ENCODE measurements around the gene NUFIP1. TPM values are rescaled to one million over a fixed set of nuclear protein-coding genes. Genes with fewer than 3 reads are reported as not detected.
A peak's percentile ranks its signal among the peaks of the same experiment; 100 is the strongest.

Gene NUFIP1
- total RNA-seq, 1 experiment from 2014 or later = 3.8 TPM

- no peak overlapping the region for H3K4me3 ChIP-seq
- no peak overlapping the region for H3K27ac ChIP-seq
- DNase-seq (ENCODE audit: low read depth in 1 of 2, low spot score in 2 of 2) = no peak
- no peaks in the 10 kb centered on the region for H3K9me3 ChIP-seq (replicated peaks)
- H3K27me3 ChIP-seq (replicated peaks) = no peaks in the 10 kb centered on the region
- peaks cover 53% of the 10 kb centered on the region for H3K36me3 ChIP-seq
- no peaks in the 10 kb centered on the region for H3K4me1 ChIP-seq (replicated peaks)
These were observed 10.9 kb downstream of the NUFIP1 start for GRCh38 chr13:44978328-44978727.

DNA sequence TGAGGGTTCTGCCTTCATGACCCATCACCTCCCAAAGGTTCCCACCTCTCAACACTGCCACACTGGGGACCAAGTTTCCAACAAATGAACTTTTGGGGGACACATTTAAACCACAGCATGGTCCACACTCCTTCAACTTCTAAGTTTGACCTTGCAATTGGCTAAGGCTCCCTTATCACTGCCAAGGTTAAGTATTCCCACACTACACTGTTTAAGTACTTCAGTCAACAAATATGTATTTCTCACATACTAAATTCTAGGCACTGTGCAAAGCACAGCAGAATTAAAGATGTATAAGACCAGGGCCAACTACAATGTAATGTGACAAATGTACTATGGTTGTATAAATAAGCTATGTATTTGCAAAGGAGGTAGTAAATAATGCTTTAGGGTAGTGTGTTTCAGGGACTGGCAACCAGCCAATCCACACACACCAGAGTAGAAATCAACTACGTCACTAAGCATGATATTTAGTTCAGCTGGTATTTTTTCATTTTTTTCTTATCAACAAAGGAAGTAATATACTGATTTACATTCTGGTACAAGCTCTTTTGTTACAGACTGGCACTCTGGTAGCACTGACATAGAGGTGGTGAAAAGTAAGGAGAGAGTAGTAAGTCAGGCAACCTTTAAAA is 12.2 kb downstream of the NUFIP1 start:
- Histone ChIP-seq H3K27me3 (replicated peaks) (no peaks in the 10 kb centered on the region), H3K4me1 (replicated peaks) (no peaks in the 10 kb centered on the region), H3K9me3 (replicated peaks) (no peaks in the 10 kb centered on the region), H3K36me3 (peaks cover 53% of the 10 kb centered on the region), H3K27ac (no peak overlapping the region), H3K4me3 (no peak overlapping the region)
- no peak for DNase-seq (ENCODE audit: low read depth in 1 of 2, low spot score in 2 of 2)

- Histone ChIP-seq H3K4me3 (no peak overlapping the region), H3K9me3 (replicated peaks) (no peaks in the 10 kb centered on the region), H3K27ac (no peak overlapping the region), H3K27me3 (replicated peaks) (no peaks in the 10 kb centered on the region), H3K36me3 (peaks cover 50% of the 10 kb centered on the region), H3K4me1 (replicated peaks) (no peaks in the 10 kb centered on the region)
- DNase-seq (ENCODE audit: low read depth in 1 of 2, low spot score in 2 of 2) = no peak
These were observed 13.1 kb downstream of the NUFIP1 start for GRCh38 chr13:44976196-44976595.

GRCh38 chr13:44974056-44974793 is 15.0 kb downstream of the NUFIP1 start:
- no peak overlapping the region for H3K4me3 ChIP-seq
- no peaks in the 10 kb centered on the region for H3K9me3 ChIP-seq (replicated peaks)
- no peaks in the 10 kb centered on the region for H3K27me3 ChIP-seq (replicated peaks)
- H3K4me1 ChIP-seq (replicated peaks) = peaks cover 4% of the 10 kb centered on the region
- H3K36me3 ChIP-seq = peaks cover 37% of the 10 kb centered on the region
- no peak overlapping the region for H3K27ac ChIP-seq
- no peak for DNase-seq (ENCODE audit: low read depth in 1 of 2, low spot score in 2 of 2)

DNA sequence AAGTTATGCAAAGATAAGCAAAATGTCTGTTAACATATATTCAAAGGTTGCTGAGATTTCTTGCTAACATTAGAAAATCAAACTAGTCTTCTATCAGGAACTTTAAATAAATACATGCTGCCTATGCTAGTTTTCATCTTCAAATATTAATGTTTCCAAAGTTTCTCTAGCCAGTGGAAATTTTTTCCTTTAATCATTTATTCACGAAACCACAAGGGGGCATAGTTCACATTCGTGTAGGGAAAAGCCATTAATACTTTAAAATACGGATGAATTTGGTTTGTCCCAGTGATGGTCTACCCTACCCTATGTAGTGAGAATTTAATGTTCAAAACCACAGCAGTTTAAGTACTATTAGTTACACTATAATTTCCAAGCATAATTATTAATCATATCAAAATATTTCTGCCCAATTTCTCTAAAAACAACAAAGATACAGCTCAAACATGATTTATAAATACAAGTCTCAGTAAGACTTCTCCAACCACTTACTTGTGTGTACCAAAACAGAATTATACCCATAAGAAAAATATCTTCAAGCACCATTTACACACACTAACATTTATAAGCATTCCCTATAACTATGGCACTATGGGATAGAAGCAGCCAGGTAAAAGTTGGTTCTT is 16.2 kb downstream of the NUFIP1 start:
- Histone ChIP-seq H3K4me3 (no peak overlapping the region), H3K9me3 (replicated peaks) (no peaks in the 10 kb centered on the region), H3K27me3 (replicated peaks) (no peaks in the 10 kb centered on the region), H3K27ac (no peak overlapping the region), H3K36me3 (peaks cover 28% of the 10 kb centered on the region), H3K4me1 (replicated peaks) (peaks cover 4% of the 10 kb centered on the region)
- peak in 1 of 2 experiments; percentile 14 for DNase-seq (ENCODE audit: low read depth in 1 of 2, low spot score in 2 of 2)

- Histone ChIP-seq H3K4me1 (replicated peaks) (peaks cover 4% of the 10 kb centered on the region), H3K27me3 (replicated peaks) (no peaks in the 10 kb centered on the region), H3K4me3 (no peak overlapping the region), H3K36me3 (peaks cover 27% of the 10 kb centered on the region), H3K9me3 (replicated peaks) (no peaks in the 10 kb centered on the region), H3K27ac (no peak overlapping the region)
- DNase-seq (ENCODE audit: low read depth in 1 of 2, low spot score in 2 of 2) = no peak
These were observed 17.3 kb downstream of the NUFIP1 start for GRCh38 chr13:44971656-44972595.

GRCh38 chr13:44969551-44970484 is 19.5 kb downstream of the NUFIP1 start:
- no peaks in the 10 kb centered on the region for H3K9me3 ChIP-seq (replicated peaks)
- H3K36me3 ChIP-seq = peaks cover 27% of the 10 kb centered on the region
- peak in 1 of 2 experiments; percentile 54 for DNase-seq (ENCODE audit: low read depth in 1 of 2, low spot score in 2 of 2)
- H3K27me3 ChIP-seq (replicated peaks) = no peaks in the 10 kb centered on the region
- no peak overlapping the region for H3K27ac ChIP-seq
- H3K4me1 ChIP-seq (replicated peaks) = peaks cover 4% of the 10 kb centered on the region
- H3K4me3 ChIP-seq = no peak overlapping the region

DNA sequence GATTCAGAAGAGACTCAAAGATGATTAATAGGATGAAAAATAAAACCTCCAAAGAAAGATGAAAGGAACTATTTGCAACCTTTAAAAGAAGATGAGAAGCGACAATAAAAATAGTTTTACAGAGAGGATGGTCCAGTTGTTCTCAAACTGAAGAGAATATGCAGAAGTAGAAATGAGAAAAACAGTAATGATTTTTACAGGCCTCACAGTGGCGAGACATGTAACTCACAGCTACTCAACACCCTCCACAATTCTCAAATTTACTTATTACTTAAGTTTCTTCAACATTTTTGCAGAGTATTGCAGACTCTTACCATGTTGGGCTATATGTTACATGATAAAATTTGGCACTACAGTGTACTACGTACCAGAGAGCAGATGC is 20.8 kb downstream of the NUFIP1 start:
- peaks cover 35% of the 10 kb centered on the region for H3K36me3 ChIP-seq
- peaks cover 4% of the 10 kb centered on the region for H3K4me1 ChIP-seq (replicated peaks)
- no peaks in the 10 kb centered on the region for H3K27me3 ChIP-seq (replicated peaks)
- no peak overlapping the region for H3K27ac ChIP-seq
- no peaks in the 10 kb centered on the region for H3K9me3 ChIP-seq (replicated peaks)
- H3K4me3 ChIP-seq = no peak overlapping the region
- DNase-seq (ENCODE audit: low read depth in 1 of 2, low spot score in 2 of 2) = no peak

- no peak for DNase-seq (ENCODE audit: low read depth in 1 of 2, low spot score in 2 of 2)
- H3K4me1 ChIP-seq (replicated peaks) = peaks cover 4% of the 10 kb centered on the region
- H3K36me3 ChIP-seq = peaks cover 40% of the 10 kb centered on the region
- H3K4me3 ChIP-seq = no peak overlapping the region
- H3K27me3 ChIP-seq (replicated peaks) = no peaks in the 10 kb centered on the region
- no peaks in the 10 kb centered on the region for H3K9me3 ChIP-seq (replicated peaks)
- H3K27ac ChIP-seq = no peak overlapping the region
These were observed 21.4 kb downstream of the NUFIP1 start for GRCh38 chr13:44967704-44968433.

DNA sequence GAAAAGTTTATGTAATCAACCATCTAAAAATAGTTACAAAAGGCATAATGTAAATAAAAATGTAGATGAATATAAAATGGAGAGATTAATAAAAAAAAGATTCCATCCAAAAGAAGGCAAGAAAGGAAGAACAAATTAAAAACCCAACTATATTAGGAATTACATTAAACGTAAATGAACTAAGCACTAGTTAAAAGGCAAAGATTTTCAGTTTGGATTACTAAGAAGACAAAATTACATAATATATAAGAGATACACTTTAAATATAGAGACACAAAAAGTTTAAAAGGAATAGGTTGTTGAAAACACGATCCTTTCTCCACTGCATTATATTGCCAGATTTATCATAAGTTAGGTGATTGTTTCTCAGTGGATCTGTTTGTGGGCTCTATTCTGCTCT is 27.3 kb downstream of the NUFIP1 start:
- Histone ChIP-seq H3K9me3 (replicated peaks) (0 out of 2 replicates have a peak, but pooled peaks cover 4% of the 10 kb centered on the region), H3K36me3 (peaks cover 58% of the 10 kb centered on the region), H3K27me3 (replicated peaks) (no peaks in the 10 kb centered on the region), H3K4me3 (no peak overlapping the region), H3K4me1 (replicated peaks) (no peaks in the 10 kb centered on the region), H3K27ac (no peak overlapping the region)
- DNase-seq (ENCODE audit: low read depth in 1 of 2, low spot score in 2 of 2) = no peak

DNA sequence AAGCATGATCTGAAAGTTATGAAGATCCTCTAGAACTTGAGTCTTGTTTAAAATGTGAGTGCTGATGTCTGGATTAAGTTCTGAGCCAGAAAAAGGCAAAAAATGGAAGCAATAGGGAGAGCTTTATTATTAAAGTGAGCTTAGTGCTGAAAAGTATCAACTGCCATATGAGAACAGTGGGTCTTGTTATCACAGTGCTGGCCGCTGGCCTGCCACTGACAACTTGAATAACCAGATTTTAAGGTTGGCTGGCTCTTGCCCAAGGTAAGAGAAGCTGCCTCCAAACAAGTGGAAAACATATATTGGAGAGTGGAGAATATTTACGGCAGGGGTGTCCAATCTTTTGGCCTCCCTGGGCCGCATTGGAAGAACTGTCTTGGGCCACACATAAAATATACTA is 33.9 kb downstream of the NUFIP1 start:
- Histone ChIP-seq H3K36me3 (peaks cover 16% of the 10 kb centered on the region), H3K9me3 (replicated peaks) (no peaks in the 10 kb centered on the region), H3K4me3 (no peak overlapping the region), H3K4me1 (replicated peaks) (no peaks in the 10 kb centered on the region), H3K27ac (no peak overlapping the region), H3K27me3 (replicated peaks) (no peaks in the 10 kb centered on the region)
- no peak for DNase-seq (ENCODE audit: low read depth in 1 of 2, low spot score in 2 of 2)

DNA sequence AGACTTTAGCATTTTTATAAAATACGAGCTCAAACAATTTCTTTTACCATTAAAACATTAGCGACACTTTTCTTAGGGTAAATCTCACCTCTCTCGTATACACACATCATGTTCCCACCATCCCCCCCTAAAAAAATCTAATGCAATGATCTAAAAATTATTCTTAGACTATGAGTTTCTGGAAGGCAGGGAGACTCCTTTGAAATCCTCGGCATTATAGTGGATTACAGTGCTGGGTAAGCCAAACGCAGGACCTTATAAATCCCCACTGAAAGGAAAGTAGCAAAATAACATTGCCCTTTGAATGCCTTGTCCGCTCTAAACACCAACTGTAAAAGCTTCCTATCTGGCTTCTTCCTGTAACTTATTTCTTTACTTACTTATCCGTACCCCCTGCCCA is 35.0 kb downstream of the NUFIP1 start:
- Histone ChIP-seq H3K4me3 (no peak overlapping the region), H3K36me3 (peaks cover 13% of the 10 kb centered on the region), H3K9me3 (replicated peaks) (no peaks in the 10 kb centered on the region), H3K27me3 (replicated peaks) (no peaks in the 10 kb centered on the region), H3K4me1 (replicated peaks) (no peaks in the 10 kb centered on the region), H3K27ac (no peak overlapping the region)
- DNase-seq (ENCODE audit: low read depth in 1 of 2, low spot score in 2 of 2) = no peak
